ENCODE measurements around the gene AMBRA1. TPM values are rescaled to one million over a fixed set of nuclear protein-coding genes. Genes with fewer than 3 reads are reported as not detected.

Gene AMBRA1
- total and polyA plus RNA-seq, 2 donors (not counting 3 experiments of a cell fraction or from before 2014, with no cell fraction given): 18.4 to 32.4 TPM

- intact Hi-C loops (cut with micrococcal nuclease): no loop called here
- no TSS peak for BruUV-seq (replicated peaks)
Observed at GRCh38 chr11:46477136-46477535, 116.7 kb downstream of the AMBRA1 start.

More at GRCh38 chr11:46477136-46477535, 116.7 kb downstream of the AMBRA1 start:
- Histone ChIP-seq H3K79me2 (ENCODE audit: control insufficient read depth, insufficient read depth, low read length) (no peaks in the 10 kb centered on the region), H3K9ac (replicated peaks; ENCODE audit: extremely low read depth, insufficient read depth, low read length) (no peak overlapping the region), H3K9me3 (replicated peaks; ENCODE audit: control insufficient read depth, insufficient read depth, low read length) (no peaks in the 10 kb centered on the region), H3K27me3 (ENCODE audit: control insufficient read depth in 2 of 2, insufficient read depth in 2 of 2, low read length in 2 of 2) (no peaks in the 10 kb centered on the region), H3K9me1 (replicated peaks; ENCODE audit: control insufficient read depth, extremely low read depth, insufficient read depth, low read length) (no peaks in the 10 kb centered on the region), H3K4me3 (replicated peaks in 1 of 3; ENCODE audit: insufficient read depth in 1 of 3, low read depth in 1 of 3, low read length in 3 of 3) (no peak overlapping the region), H3K4me2 (ENCODE audit: insufficient read depth, low read length) (no peak overlapping the region), H3K4me1 (ENCODE audit: control insufficient read depth, extremely low read depth, insufficient read depth, low read length) (no peaks in the 10 kb centered on the region), H3K27ac (ENCODE audit: insufficient read depth, low read depth, low read length) (no peak overlapping the region), H3K36me3 (ENCODE audit: control insufficient read depth in 2 of 2, extremely low read depth in 1 of 2, insufficient read depth in 2 of 2, low read length in 2 of 2) (peaks cover 0 to 3% of the 10 kb centered on the region in 2 experiments), H4K20me1 (replicated peaks; ENCODE audit: control insufficient read depth, extremely low read depth, insufficient read depth, low read length) (no peaks in the 10 kb centered on the region), H2AFZ (ENCODE audit: low read depth, low read length) (no peak overlapping the region)
- FAIRE-seq (no peak), DNase-seq (ENCODE audit: low read depth, low spot score) (no peak)
- dilution Hi-C loops (cut with MboI; ENCODE audit: extremely low pct_ligation_motif_present, low sequenced_read_pairs): no loop called here
- ChIA-PET CTCF (interaction anchor here (0.9 to 5.8 kb wide), 4 partner anchors 10 to 52 kb away, joined by 4 to 39 read pairs (median 14); no protein-coding TSS in a partner anchor), POLR2A (no interaction called here)
- no peak for TF ChIP-seq JUN (IDR thresholded peaks at IDR 0.05; ENCODE audit: borderline replicate concordance, insufficient read depth, insufficient read length, low read depth)
- TF ChIP-seq POLR2A (IDR thresholded peaks at IDR 0.05; ENCODE audit: low read depth, low read length): no peak
- no peak for TF ChIP-seq GATA2 (IDR thresholded peaks at IDR 0.05; ENCODE audit: insufficient read depth, insufficient read length, low read depth, low read length)
- no peak for TF ChIP-seq EZH2 (IDR thresholded peaks at IDR 0.05; ENCODE audit: borderline replicate concordance, low read depth, low read length, severe bottlenecking)
- TF ChIP-seq CTCF (IDR thresholded peaks at IDR 0.05; ENCODE audit: extremely low read depth in 1 of 2, insufficient read depth in 1 of 2, low read depth in 1 of 2, low read length in 2 of 2): no peak
